Endothelial cell of umbilical vein (primary cell): ENCODE data around the gene GAPDHS.

ENCODE experiments used
- EZH2 ChIP-seq: IDR thresholded peaks from 2 replicates; pipeline ENCODE4 v1.6.1; 2012; ENCODE audit warnings: borderline replicate concordance, low read depth, mild to moderate bottlenecking, moderate library complexity, low read length, inconsistent platforms; ENCODE audit not compliant: severe bottlenecking
- FOS ChIP-seq: IDR thresholded peaks from 2 replicates; pipeline ENCODE4 v1.6.1; 2011; ENCODE audit warnings: mild to moderate bottlenecking, low read length, moderate library complexity, borderline replicate concordance; ENCODE audit not compliant: insufficient read depth
- JUN ChIP-seq: IDR thresholded peaks from 2 replicates; pipeline ENCODE4 v1.6.1; 2011; ENCODE audit warnings: borderline replicate concordance, low read depth; ENCODE audit not compliant: insufficient read length, insufficient read depth
- MYC ChIP-seq: IDR thresholded peaks from one replicate; pipeline ENCODE4 v1.6.1; 2011; ENCODE audit warnings: mild to moderate bottlenecking, low read depth, low read length
- POLR2A ChIP-seq: IDR thresholded peaks from 2 replicates; pipeline ENCODE4 v1.6.1; 2012; ENCODE audit warnings: low read depth, mild to moderate bottlenecking, control low read depth, low read length
- POLR2AphosphoS5 ChIP-seq: IDR thresholded peaks from 2 replicates; pipeline ENCODE4 v1.6.1; 2012; ENCODE audit warnings: low read depth, mild to moderate bottlenecking, control low read depth, low read length, moderate library complexity; ENCODE audit not compliant: insufficient read depth
- TF ChIP-seq, protein P1 (sequence below), 2 donors: IDR thresholded peaks; 1 replicate in 1 of 2; 2 replicates in 1 of 2; pipeline ENCODE4 v1.5.1; 2011; ENCODE audit warnings: low read length in 2 of 2, mild to moderate bottlenecking in 2 of 2, moderate library complexity in 2 of 2, control low read depth in 1 of 2, inconsistent platforms in 1 of 2, low read depth in 1 of 2; ENCODE audit not compliant: insufficient read depth in 1 of 2; ENCODE audit errors: extremely low read depth in 1 of 2
- TF ChIP-seq, protein P2 (sequence below): IDR thresholded peaks from 2 replicates; pipeline ENCODE4 v1.6.1; 2011; ENCODE audit not compliant: insufficient read depth, insufficient read length

DNA sequence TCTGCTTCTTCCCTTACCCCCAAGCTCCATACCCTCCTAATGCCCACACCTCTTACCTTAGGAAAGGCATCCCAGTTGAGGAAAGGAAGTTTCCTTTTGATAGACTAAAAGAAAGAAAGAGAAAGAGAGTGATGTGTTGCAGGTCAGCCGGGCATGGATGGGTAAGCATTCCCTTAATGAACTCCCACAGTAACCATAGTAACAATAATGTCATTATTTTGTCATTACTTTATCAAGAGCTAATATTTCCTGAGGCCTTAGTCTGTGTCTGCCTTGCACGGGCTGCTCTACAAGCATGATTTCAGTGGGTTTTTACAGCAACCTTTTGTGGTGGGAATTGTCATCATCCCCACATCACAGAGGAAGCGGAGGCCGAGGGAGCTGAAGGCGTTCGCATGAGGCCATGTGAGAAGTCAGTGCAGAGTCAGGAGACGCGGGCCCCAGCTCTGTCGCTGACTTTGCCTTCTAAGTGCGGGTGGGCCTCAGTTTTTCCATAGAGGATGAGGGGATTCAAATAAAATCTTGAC lies 45.5 kb upstream of the GAPDHS start:
- TF ChIP-seq, protein P1, sequence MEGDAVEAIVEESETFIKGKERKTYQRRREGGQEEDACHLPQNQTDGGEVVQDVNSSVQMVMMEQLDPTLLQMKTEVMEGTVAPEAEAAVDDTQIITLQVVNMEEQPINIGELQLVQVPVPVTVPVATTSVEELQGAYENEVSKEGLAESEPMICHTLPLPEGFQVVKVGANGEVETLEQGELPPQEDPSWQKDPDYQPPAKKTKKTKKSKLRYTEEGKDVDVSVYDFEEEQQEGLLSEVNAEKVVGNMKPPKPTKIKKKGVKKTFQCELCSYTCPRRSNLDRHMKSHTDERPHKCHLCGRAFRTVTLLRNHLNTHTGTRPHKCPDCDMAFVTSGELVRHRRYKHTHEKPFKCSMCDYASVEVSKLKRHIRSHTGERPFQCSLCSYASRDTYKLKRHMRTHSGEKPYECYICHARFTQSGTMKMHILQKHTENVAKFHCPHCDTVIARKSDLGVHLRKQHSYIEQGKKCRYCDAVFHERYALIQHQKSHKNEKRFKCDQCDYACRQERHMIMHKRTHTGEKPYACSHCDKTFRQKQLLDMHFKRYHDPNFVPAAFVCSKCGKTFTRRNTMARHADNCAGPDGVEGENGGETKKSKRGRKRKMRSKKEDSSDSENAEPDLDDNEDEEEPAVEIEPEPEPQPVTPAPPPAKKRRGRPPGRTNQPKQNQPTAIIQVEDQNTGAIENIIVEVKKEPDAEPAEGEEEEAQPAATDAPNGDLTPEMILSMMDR (IDR thresholded peaks at IDR 0.05; ENCODE audit: extremely low read depth in 1 of 2, insufficient read depth in 1 of 2, low read depth in 1 of 2, low read length in 2 of 2): no peak
- TF ChIP-seq POLR2AphosphoS5 (no peak), POLR2A (no peak), EZH2 (no peak), FOS (no peak), MYC (no peak), JUN (no peak)
- TF ChIP-seq, protein P2, sequence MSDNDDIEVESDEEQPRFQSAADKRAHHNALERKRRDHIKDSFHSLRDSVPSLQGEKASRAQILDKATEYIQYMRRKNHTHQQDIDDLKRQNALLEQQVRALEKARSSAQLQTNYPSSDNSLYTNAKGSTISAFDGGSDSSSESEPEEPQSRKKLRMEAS: no peak
